ENCODE measurements around the gene SLC25A21.
"Not testable (repeated sequence)": the region's sequence is repeated elsewhere in the genome, so short reads cannot be mapped to it uniquely, and the experiment has no call there.

Gene SLC25A21

DNA sequence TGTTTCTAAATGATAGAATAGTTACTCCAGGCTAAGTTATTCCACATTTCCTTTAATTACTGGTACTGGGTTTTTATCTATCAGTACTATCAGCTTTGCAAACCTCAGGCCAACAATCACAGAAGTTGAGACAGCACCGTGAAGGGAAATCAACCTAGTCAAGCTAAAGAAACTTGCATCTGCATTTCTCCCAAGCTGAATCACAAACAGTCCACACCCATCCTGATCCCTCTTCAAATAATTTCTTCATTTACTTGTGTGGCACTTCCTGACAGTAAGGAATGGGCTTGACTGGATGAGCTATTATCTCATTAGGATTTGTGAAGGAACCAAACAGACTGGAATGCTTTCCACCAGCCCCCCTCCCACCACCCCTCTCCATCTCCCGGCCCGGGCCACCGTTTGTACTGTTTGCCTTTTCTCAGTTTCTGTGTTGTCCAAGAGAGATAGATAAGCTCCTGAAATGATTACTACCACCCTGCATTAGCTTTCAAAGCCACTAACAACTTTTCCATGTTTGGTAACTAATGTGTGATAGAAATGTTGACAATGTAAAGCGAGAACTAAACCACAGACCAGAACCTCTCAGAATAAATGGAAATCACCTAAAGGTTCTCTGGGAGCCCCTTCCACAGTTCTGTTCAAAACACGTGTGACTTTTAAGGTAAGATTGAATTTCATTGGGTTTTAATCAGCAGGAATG is 236.3 kb downstream of the SLC25A21 start:
- DNase-seq: no peak

DNA sequence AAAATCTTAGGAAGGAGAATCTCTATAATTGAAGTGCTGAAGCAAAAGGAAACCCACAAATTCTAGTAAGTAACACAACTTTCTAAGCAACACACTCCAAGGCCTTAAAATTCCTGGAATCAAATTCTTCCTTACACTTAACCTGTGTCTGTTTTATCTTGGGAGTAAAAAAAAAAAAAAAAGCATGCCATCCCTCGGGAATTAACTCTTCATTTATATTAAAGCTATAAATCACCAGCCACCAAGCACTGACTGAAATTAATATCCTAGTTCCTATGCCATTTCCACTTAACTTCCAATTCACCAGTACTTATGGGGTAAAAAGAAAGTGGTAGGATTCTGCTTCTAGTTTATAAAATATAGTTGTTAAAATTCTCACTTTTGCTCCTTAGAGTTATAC is 238.1 kb downstream of the SLC25A21 start:
- no peak for DNase-seq

DNA sequence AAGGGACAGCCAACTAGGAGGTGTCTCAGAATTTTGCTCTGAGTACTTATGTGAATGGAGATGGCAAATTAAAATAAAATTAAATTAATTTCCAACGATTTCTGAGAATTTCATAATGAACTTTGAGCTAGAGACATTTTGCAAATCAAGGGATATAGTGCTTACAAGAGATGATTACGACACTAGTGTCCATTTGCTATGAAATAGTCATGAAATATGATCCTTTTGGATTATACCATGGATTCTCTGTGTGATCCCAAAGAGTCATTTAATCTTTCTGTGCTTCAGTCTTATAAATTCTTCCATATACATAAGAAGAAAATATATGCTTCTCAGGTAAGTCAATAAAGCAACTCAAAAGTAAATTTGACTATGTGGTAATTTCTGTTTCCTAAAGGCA is 240.6 kb downstream of the SLC25A21 start:
- DNase-seq: no peak

DNA sequence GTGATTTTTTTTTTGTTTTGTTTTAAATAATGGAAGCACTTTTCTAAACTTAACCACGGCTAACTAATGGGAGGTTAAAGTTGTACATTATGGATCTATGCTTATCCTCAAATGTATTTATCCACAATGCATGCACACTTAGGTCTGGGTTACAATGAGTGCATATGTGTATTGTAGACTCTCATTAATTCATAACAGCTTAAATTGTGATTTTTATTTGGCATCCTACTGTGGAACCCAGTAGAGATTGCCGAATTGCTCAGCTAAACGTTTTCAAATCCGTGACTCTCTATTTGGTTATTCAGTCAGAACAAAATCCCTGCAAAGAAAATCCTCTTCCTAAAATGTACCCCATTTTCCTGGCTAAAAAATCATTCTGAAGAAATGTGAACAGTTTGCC is 244.0 kb downstream of the SLC25A21 start:
- DNase-seq: no peak

DNA sequence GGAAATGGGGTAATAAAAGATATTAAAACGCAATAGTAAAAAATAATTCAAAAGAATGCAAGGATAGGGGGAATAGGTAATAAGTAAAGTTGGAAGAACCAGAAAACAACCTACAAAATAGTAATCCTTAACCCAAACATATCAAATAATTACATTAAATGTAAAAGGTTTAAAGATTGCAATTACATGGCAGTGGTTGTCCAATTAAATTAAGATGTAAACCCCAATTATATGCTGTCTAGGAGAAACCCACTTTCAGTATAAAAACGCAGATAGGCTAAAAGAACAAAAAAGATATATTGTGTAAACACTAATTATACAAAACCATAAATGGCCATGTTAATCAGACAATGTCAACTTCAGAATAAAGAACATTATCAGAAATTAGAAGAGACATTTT is 247.3 kb downstream of the SLC25A21 start:
- DNase-seq: no peak

DNA sequence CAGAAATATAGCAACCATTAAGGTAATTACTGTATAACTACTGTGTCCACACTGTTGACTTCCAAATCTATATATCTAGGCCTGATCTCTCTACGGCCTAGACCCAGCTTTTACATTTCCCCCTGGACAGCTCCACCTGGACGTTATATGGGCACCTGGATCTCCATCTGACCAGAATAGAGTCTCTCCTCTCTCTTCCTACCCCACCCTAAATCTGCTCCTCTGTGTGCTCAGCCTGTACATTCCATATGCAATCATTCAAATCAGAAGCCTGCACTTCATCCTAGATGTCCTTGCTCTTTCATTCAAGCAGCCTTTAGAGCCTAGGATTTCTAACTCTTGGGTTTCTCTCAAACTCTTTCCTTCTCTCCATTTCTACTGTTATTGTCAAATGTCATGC is 255.7 kb downstream of the SLC25A21 start:
- DNase-seq: no peak

DNA sequence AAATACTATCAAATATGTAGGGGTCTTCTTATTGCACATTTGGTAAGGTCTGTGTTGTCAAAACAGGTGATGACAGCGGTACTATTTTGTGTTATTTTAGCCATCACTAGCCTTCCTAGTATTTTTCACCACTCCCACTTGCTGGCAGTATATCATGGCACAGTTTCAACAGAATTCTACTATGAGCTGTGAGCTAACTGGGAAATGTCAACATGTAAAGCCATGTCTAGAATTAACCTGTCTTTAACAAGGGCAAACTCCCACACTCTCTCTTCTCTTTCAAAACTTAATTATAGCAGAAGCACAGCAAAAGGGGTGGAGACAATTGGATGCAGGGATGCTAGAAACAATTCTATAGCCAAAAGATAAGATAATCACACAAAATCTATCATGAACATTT is 257.3 kb downstream of the SLC25A21 start:
- DNase-seq: no peak

DNA sequence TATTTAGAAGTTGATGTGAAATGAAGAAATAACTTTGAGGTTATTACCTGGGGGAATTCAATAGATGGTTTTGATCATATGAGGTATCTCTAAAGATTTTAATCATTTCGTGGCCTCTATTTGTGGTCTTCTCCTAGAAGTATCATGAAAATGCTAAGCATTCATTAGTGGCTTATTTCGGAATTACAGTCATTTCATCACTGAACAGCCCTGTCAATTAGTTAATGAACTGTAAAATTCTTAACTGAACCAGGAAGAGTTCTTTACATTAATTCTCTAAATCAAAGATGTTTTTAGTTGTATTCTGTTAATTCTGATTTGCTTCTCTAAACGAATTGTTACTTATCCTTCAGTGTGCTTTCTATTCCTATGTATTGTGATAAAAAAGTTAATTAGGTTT is 261.8 kb downstream of the SLC25A21 start:
- no peak for DNase-seq

DNA sequence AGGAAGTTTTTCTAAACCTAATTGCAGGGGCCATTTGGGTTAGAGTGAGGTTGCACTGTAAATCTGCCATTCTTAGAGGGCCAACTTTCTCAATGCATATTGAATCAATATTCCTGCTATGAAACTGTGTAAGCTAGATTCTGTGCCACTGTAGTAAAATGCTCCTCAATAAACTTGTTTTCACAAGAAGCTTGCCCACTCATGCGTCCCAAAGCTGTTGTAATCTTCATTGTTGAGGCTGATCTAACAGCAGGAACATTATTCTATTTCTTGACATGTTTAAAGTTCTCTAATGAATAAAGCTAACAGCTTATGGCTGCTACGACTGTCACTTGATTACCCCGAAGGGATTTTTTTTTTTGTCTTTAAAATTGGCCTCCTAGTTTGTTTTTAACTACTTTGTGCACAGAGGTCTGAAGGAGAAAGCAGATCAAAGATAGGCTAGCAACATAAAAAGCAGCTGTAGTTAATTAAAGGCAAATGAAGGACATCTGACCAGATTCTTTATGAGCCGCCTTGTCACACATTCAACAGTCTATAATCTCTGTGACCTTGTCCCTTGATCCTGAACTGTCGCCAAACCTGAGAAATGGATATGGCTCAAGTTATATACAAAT is 267.0 kb downstream of the SLC25A21 start:
- DNase-seq: no peak

DNA sequence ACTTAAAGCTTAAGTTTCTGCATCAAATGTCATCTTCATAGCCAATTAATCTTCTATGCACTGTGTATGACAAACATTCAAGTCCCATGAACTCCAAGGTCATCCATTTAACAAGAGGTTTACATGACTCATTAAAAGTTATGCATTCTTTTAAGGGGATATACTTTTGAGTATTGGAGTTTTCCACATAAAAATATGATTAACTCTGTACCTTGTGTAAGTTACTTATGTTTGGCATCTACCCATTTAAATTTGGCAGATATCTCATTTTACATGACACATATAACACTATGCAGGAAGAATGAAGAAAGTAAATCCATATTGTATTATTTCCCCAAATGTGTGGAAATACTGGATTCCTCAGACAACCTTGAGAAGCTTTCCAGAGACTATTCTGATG is 270.5 kb downstream of the SLC25A21 start:
- DNase-seq: no peak

DNA sequence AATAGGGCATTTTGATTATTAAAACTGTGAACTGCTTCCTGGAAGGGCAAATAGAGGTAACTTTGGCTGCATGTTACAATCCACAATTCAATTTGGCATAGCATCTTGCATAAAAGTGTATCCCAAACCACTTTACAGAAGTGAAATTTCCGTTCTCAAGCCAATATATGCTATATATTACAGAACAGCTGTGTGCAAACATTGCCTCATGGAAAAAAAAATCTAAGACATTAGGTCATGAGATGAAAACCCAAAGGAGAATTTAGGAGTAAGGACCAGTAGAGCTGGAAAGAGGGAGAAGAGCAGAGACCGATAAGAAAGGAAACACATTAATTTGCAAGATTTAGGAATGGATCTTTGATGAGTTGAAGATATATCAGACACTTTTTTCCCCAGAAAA is 271.6 kb downstream of the SLC25A21 start:
- no peak for DNase-seq

DNA sequence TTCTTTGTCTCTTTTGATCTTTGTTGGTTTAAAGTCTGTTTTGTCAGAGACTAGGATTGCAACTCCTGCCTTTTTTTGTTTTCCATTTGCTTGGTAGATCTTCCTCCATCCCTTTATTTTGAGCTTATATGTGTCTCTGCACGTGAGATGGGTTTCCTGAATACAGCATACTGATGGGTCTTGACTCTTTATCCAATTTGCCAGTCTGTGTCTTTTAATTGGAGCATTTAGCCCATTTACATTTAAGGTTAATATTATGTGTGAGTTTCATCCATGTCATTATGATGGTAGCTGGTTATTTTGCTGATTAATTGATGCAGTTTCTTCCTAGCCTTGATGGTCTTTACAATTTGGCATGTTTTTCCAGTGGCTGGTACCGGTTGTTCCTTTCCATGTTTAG is 276.1 kb downstream of the SLC25A21 start:
- not testable (repeated sequence) for DNase-seq

DNA sequence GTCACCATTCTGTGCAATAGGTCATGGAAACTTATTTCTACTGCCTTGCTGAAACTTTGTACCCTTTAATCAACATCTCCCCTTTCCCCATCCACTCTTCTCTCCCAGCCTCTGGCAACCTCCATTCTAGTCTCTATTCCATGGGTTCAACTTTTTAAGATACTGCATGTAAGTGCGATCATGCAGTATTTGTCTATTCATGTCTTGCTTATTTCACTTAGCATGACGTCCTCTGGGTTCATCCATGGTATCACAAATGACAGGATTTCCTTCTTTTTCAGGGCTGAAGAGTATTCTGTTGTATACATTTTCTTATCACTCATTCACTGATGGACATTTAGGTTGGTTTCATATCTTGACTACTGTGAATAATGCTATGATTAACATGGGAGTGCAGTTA is 288.4 kb downstream of the SLC25A21 start:
- no peak for DNase-seq

DNA sequence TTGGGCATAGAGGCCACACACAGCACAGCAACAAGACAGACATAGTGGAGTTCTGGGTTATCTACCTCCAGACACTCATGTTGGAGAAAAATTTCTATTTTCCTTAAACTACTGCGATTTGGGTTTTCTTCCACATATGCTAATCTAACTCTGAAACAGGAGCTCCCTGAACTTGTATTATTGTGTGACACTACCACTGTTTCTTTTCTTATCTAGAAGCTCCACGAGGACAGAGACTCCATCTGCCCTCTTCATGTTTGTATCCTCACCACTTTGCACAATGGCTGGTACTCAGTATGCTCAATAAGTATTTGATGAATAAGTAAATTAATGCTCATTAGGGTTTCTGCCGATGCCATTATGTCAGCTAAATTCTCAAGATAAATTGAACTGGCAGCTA is 292.1 kb downstream of the SLC25A21 start:
- DNase-seq: no peak

DNA sequence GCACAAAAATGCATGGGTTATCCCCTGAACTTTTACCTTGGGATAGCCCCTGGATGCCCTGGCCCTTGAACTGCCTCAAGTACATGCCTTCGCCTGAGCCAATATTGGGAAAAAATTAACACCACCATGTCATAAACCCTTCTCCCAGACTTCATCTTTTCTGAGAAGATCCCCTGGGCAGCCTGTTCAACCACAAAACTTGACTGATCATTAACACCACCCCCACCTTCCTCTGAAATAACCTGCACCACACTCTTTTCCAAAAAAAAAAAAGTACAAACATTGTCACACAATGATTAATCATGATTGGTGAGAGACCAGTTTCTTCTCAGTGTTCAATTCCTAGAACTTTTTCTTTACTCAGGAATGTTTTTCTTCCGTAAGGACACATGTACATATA is 292.8 kb downstream of the SLC25A21 start:
- no peak for DNase-seq

DNA sequence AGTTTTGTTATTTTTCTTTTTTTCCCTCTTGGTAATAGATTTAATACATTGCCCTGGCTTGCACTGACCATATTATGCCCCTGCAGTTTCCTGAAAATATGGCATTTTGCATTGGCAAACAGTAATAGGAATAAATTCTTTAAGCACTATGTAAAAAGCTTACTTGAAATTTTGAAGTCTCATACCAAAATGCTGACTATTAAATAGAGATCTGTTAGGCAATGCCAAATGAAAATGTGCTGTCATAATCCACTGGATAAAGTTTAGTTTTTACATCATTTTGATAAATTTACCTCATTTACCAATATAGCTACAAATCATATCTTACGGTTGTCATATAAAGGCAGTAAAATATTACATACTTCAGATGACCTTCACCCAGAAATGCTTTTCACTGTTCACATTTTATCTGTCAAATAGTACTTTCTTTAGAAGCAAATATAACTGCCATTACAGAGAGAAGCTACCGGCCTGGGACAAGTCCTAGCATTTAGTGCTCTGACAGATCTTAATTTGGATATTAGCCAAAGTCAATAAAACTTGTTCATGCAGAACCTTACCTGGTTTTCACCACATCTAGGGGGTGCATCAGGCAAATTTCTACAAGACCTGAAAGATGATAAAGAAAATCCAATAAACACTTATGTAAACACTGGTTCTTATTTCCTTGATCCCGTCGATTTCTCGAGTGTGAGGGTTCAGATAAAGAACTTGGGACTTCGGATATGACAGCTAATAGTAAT is 297.8 kb downstream of the SLC25A21 start:
- DNase-seq: no peak

DNA sequence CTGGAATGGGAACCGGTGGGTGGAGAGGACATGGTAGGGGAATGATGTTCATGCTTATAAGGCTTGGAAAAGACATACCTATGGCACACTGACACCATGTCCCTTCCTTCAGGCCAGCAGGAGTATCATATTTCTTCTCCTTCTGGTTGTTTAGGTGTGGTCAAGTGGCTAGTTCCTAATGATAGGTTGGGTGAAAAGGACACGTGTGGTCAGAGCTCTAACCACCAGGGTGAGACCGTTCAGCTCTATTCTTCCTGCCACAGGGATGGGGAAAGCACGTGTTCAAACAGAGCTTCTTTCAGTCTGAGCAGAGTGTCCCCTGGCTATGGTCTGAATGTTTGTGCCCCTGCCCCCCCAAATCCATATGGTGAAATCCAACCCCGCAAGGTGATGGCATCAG is 301.6 kb downstream of the SLC25A21 start:
- DNase-seq: no peak

DNA sequence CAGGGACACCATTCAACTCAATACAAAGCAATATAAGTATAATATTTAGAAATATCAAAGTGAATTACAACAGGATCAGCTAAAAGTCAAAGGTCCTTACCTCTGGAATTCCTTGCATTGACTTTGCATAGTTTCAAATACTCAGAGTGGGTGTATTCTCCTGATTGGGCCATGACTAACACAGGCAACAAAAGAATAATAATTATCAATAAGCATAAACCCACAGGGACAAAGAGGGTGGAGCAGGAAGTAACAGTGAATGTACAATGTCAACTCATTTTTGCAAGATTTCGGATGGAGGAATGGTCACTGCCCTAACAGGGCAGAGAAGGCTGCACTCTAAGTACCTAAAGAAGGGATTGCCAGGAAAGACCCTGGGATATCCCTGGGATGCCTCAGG is 303.3 kb downstream of the SLC25A21 start:
- DNase-seq: no peak

DNA sequence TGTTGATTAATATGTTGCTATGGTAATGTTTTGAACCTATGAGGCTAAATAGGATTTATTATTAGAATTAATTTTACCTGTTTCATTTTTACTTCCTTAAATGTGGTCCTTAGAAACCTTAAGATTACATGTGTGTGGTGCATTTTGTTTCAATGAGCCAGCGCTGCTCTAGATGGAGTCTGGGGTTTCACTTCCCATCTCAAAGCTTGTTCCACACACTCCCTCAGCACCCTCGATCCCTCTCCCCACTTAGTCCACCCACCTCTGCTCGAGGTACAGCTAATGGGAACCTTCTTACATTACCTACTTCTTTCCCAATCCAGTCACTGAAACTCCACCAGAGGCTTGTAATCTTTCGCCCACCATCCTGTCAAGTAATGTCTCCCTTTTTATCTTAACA is 305.5 kb downstream of the SLC25A21 start:
- no peak for DNase-seq

DNA sequence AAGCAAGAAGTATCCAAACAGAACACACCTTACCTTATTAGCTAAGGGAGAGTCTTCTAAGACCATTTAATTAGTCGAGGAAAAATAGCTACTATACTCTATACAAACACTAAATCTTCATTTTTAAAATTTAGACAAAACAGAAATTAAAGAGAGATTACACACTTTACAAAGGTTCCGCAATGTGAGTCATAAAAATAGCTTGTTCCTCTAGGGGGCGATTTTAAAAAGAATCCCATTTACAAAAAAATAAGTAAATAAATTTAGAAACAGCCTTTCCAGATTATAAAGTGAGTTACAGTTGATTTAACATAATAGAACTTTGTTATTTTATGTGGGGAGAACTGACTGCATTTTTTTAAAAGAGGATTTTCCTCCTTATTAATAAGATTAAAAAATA is 309.1 kb downstream of the SLC25A21 start:
- no peak for DNase-seq

DNA sequence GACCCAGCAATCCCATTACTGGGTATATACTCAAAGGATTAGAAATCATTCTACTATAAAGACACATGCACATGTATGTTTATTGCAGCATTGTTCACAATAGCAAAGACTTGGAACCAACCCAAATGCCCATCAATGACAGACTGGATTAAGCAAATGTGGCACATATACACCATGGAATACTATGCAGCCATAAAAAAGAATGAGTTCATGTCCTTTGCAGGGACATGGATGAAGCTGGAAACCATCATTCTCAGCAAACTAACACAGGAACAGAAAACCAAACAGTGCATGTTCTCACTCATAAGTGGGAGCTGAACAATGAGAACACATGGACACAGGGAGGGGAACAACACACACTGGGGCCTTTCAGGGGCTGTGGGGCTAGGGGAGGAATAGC is 310.2 kb downstream of the SLC25A21 start:
- not testable (repeated sequence) for DNase-seq

DNA sequence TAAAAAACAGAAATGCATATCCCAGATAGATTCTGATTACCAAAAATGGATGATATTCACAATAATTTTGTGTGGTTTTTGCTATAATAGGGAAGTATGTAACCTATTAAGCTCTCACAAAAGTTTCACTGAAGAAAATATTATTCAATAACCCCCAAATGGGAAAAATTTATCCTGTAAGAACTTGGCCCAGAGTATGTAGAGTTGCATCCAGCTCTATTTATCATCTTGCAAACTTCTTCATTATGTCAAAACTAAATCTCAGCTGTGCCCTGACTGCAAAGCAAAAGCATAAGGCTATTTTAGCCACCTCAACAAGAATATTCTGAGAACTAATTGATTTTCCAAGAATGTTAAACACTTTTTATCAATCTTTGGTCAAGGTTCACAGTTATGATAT is 311.6 kb downstream of the SLC25A21 start:
- no peak for DNase-seq

DNA sequence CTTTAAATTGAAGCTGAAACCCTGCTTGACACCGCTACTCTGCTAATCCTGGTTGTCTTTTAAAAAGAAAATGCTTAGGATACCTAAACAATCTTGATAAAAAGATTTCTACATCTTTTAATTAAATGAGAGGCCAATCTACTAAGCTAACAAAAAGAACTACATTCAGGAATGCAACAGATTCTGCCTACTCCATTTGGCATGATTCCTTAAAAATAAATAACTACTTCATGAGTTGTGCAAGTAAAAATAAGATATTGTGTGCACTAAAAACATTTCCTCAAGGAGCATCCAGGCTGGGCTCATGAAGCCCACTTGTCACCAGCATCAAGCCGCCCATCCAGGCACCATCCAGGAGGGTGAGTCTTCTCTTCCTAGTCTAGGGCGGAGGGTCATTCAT is 313.3 kb downstream of the SLC25A21 start:
- no peak for DNase-seq

DNA sequence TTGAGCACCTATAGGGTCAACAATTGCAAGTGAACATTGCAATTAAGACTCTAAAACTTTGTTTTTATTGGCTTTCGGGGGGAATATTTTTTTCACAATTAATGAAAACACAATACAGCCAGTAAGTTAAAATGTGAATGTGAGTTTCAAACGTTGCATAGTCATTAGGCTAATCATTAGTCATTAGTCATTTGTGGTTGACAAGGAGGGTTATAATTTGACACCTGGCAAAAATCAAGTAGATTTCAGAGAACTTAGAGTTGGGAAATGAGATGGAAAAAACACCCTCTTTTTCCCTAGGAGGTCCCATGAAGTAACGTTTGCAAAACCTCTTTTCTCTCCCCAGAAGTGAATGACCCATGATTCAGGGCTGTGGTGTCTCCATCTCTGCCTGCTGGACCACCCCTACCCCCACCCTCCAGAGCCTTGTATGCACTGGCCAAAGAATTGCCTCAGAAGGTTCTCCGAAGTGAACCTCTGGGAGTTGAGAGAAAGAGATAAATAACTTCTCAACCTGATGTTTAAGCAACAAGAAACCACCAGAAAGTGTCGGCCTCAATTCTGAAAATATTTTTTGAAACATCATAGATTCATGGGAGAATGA is 314.5 kb downstream of the SLC25A21 start:
- no peak for DNase-seq

Measured in CD4-positive, alpha-beta T cell treated with Interleukin-4 for 1 hour (primary cell).